Pancreas (tissue), 10 donors: ENCODE data around the gene FHIP1B. TPM values are rescaled to one million over a fixed set of nuclear protein-coding genes. Genes with fewer than 3 reads are reported as not detected.

Source experiments
- ATAC-seq, 4 donors: fragments of 200-7000 bp; cut with Tn5 transposase; one replicate each; pipeline versions ENCODE4 v1.8.0 to v1.9.1; 2020; ENCODE audit warnings: mild to moderate bottlenecking in 4 of 4, moderate library complexity in 4 of 4
- DNase-seq, 6 donors: peaks; one replicate each; pipeline ENCODE4 v3.0.0-alpha.2; 2020
- FAIRE-seq: peaks from 2 replicates; lab custom pipeline; 2012; peaks lifted over from hg19 to GRCh38; lab: Jason Lieb, UNC
- H3K27ac ChIP-seq, 4 donors: fragments of 200-600 bp; sonication (generic); 1 replicate in 3 of 4; 2 replicates in 1 of 4; pipeline versions ENCODE4 v1.5.0 to v1.8.0; 2020
- H3K27me3 ChIP-seq, 4 donors: fragments of 200-600 bp; one replicate each; pipeline ENCODE4 v1.8.0; 2021
- H3K36me3 ChIP-seq, 3 donors: fragments of 200-600 bp; sonication (generic) in 1 of 3; one replicate each; pipeline versions ENCODE4 v1.5.0 to v1.8.0; 2020 to 2021
- H3K4me1 ChIP-seq, 3 donors: fragments of 200-600 bp; one replicate each; pipeline ENCODE4 v1.8.0; 2021
- H3K4me3 ChIP-seq, 4 donors: fragments of 200-600 bp; sonication (generic) in 2 of 4; one replicate each; pipeline versions ENCODE4 v1.5.0 to v1.8.0; 2020 to 2021
- H3K9me3 ChIP-seq, 4 donors: fragments of 200-600 bp; one replicate each; pipeline ENCODE4 v1.8.0; 2021
- WGBS, 2 donors: extraction: QIAGEN DNeasy Blood & Tissue Kit; methylation state at CpG; one replicate each; pipeline ENCODE4 v1.1.7; 2013; 5-methylcytosine and 5-hydroxymethylcytosine counted together
- intact Hi-C, 3 donors: fragments of 100-400 bp; cut with DNase I; formaldehyde crosslinking; loops; one replicate each; pipeline versions ENCODE4 v1.11.1 to v1.14.2; 2022
- polyA plus RNA-seq, 2 donors: library from polyadenylated mRNA; stranded (reverse); fragments of 200-250 nt; gene quantifications; one replicate each; pipeline ENCODE4 v1.2.3, GENCODE V29; 2013
- total RNA-seq, 6 donors: library from RNA; stranded (reverse); fragmentation: NEBNext Ultra II Directional in 4 of 6; extraction: Animal tissue kit (Norgen Biotek cat#: 25700) in 4 of 6; gene quantifications; one replicate each; pipeline versions ENCODE4 v1.2.1 to v1.2.4, GENCODE V29; 2021 to 2023
- TF ChIP-seq, protein P1 (sequence below), 4 donors: fragments of 200-600 bp; sonication (generic) in 3 of 4; IDR thresholded peaks; one replicate each; pipeline versions ENCODE4 v1.5.0 to v1.8.0; 2021; ENCODE audit warnings: antibody characterized with exemption in 4 of 4
- donor health status: healthy with polysubstance abuse.
- donor health status: DM: no; HTN: no; CAD: no; lungs with moderate emphysema.
- donor health status: DM: no; HTN: no; CAD: no.
- donor health status: control.
- donor health status: control.
- donor health status: Bipolar disorder and iron deficiency.
- donor health status: DM: yes; HTN: yes; CAD: no.
- donor health status: DM: no; HTN: no; CAD: no.
- donor health status: DM: no; HTN: no; CAD: no.
- donor health status: DM: yes; HTN: yes; CAD: no.

Gene FHIP1B
- total and polyA plus RNA-seq, 8 donors: 13.0 to 82.9 (median 19.6) TPM

DNA sequence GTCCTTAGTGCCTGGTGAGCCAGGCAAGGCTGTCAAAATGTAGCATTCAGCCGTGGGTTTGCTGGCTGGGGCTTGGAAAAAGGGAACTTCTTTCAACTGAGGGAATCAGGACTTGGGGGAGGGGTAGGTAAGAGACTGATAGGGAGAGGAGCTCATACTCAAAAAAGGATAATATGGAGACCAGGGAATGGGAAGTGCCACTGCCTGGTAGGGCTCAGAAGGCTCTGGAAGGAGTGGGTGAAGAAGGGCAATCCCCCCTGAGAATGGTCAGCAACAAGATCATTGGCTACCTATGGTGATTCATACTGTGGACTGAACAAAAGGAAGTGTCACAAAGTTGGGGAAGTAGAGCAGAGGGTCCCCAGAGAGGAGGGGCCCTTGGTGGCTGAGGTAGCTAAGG is 6.3 kb upstream of the FHIP1B start:
- Histone ChIP-seq H3K27me3 (no peaks in the 10 kb centered on the region), H3K4me1 (no peaks in the 10 kb centered on the region), H3K4me3 (no peak overlapping the region), H3K27ac (no peak overlapping the region), H3K9me3 (no peaks in the 10 kb centered on the region), H3K36me3 (no peaks in the 10 kb centered on the region)
- TF ChIP-seq, protein P1, sequence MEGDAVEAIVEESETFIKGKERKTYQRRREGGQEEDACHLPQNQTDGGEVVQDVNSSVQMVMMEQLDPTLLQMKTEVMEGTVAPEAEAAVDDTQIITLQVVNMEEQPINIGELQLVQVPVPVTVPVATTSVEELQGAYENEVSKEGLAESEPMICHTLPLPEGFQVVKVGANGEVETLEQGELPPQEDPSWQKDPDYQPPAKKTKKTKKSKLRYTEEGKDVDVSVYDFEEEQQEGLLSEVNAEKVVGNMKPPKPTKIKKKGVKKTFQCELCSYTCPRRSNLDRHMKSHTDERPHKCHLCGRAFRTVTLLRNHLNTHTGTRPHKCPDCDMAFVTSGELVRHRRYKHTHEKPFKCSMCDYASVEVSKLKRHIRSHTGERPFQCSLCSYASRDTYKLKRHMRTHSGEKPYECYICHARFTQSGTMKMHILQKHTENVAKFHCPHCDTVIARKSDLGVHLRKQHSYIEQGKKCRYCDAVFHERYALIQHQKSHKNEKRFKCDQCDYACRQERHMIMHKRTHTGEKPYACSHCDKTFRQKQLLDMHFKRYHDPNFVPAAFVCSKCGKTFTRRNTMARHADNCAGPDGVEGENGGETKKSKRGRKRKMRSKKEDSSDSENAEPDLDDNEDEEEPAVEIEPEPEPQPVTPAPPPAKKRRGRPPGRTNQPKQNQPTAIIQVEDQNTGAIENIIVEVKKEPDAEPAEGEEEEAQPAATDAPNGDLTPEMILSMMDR (IDR thresholded peaks at IDR 0.05): no peak
- ATAC-seq (no peak), FAIRE-seq (no peak), DNase-seq (no peak)
- intact Hi-C loops: loop anchor here in 1 of 3 donors (10.0 kb wide), 1 partner anchor 54 kb away; no protein-coding TSS in a partner anchor
- 69% methylated on average over 1 of the region's 1 CpG for WGBS, 2 donors

DNA sequence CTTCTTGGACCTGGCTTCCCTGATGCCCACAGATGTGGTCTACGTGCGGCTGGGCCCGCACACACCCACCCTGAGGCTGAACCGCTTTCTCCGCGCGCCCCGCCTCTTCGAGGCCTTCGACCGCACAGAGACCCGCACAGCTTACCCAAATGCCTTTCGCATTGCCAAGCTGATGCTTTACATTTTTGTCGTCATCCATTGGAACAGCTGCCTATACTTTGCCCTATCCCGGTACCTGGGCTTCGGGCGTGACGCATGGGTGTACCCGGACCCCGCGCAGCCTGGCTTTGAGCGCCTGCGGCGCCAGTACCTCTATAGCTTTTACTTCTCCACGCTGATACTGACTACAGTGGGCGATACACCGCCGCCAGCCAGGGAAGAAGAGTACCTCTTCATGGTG is 5.7 kb upstream of the FHIP1B start:
- Histone ChIP-seq H3K4me3 (no peak overlapping the region), H3K27me3 (no peaks in the 10 kb centered on the region), H3K4me1 (no peaks in the 10 kb centered on the region), H3K9me3 (no peaks in the 10 kb centered on the region), H3K27ac (no peak overlapping the region), H3K36me3 (no peaks in the 10 kb centered on the region)
- WGBS, 2 donors: 95% methylated on average over 28 of the region's 28 CpGs
- DNase-seq: peak in 1 of 6 donors; percentile 43
- intact Hi-C loops: loop anchor here in 1 of 3 donors (10.0 kb wide), 1 partner anchor 55 kb away; no protein-coding TSS in a partner anchor
- no peak for ATAC-seq
- TF ChIP-seq, protein P1 (IDR thresholded peaks at IDR 0.05): no peak
- no peak for FAIRE-seq

DNA sequence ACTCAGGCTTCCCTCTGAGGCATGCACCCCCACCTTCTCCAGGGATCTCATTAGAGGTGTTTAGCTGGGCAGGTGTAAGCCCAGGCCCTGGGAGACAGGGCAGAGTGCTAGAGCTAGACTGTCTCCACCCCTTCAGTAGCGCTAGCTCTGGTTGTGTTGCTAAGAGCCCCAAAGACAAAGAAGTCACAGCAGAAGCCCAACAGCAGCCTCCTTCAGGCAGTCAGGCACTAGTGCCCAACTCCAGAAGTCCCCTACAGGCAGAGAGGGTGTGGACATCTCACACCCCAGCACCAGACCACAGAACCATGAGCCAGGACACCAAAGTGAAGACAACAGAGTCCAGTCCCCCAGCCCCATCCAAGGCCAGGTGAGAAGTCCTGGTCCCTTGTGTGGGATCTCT is 4.5 kb upstream of the FHIP1B start, which contains the start of gene CNGA4:
Gene CNGA4, plus strand, starts transcription at position 188 of the 400 bp plus-strand sequence. Its CDS starts 118 bp downstream, at position 306.
- Histone ChIP-seq H3K4me3 (no peak within 1 kb of the TSS), H3K4me1 (no peaks in the 10 kb centered on the region), H3K27ac (no peak within 1 kb of the TSS), H3K27me3 (no peaks in the 10 kb centered on the region), H3K36me3 (no peaks in the 10 kb centered on the region), H3K9me3 (no peaks in the 10 kb centered on the region)
- no peak for FAIRE-seq
- ATAC-seq: no peak
- intact Hi-C loops: no loop called here
- no peak for DNase-seq
- WGBS, 2 donors: 79 to 93% methylated on average over 1 of the region's 1 CpG
- TF ChIP-seq, protein P1 (IDR thresholded peaks at IDR 0.05): no peak

DNA sequence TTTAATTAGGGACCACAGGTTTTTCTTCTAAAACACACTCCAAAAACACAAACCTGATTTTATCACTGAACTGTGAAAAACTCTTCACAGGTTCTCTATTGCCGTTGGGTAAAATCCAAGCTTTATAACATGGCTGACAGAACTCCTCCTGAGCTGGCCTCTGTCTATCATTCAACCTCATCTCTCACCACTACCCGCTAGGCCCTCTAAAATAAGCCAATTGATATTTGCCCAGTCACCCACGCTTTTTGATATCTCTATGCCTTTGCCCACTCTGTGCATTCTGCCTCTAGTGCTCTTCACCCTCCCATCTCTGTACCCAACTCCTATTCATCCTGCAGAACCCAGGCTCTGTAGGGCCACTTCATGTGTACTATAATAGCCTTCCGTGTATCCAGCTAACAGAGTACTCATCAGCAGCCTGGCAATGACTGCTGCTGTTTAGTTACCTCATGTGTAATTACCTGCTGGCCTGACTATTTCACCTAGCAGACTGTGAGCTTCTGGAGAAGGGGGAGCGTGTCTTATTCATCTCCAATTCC is 3.4 kb upstream of the FHIP1B start:
- FAIRE-seq (no peak), ATAC-seq (no peak), DNase-seq (no peak)
- TF ChIP-seq, protein P1 (IDR thresholded peaks at IDR 0.05): no peak
- intact Hi-C loops: no loop called here
- H3K36me3 ChIP-seq: no peaks in the 10 kb centered on the region
- peaks cover 0 to 9% (median 7%) of the 10 kb centered on the region in 3 donors for H3K4me1 ChIP-seq
- H3K4me3 ChIP-seq: no peak overlapping the region
- no peaks in the 10 kb centered on the region for H3K9me3 ChIP-seq
- no peak overlapping the region for H3K27ac ChIP-seq
- no peaks in the 10 kb centered on the region for H3K27me3 ChIP-seq
- 81 to 86% methylated on average over 5 of the region's 5 CpGs for WGBS, 2 donors

DNA sequence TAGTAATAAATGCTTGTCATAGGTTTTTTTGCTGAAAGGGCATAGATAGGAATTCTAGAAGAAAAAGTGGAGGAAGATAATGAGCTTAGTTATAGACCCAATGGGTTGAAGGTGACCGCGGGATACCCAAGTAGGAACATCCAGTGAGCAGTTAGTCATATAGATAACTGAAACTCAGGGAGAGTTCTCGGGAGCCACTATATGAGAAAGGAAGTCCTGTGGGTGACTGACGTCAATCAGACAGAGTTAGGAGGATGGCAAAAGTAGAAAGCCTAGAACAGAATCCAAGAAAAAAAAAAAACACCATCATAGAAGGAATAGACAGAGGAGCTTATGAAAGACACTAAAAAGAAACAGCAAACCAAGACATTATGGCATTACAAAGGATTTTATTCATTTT is 2.8 kb upstream of the FHIP1B start:
- intact Hi-C loops: no loop called here
- Histone ChIP-seq H3K36me3 (no peaks in the 10 kb centered on the region), H3K4me1 (peaks cover 0 to 9% (median 7%) of the 10 kb centered on the region in 3 donors), H3K9me3 (no peaks in the 10 kb centered on the region), H3K4me3 (no peak overlapping the region), H3K27me3 (no peaks in the 10 kb centered on the region), H3K27ac (no peak overlapping the region)
- FAIRE-seq (no peak), ATAC-seq (no peak), DNase-seq (no peak)
- TF ChIP-seq, protein P1 (IDR thresholded peaks at IDR 0.05): no peak
- 87 to 95% methylated on average over 4 of the region's 4 CpGs for WGBS, 2 donors
